K562 (cell line): ENCODE data around the gene BGN. TPM values are rescaled to one million over a fixed set of nuclear protein-coding genes. Genes with fewer than 3 reads are reported as not detected.

Source experiments
- ATAC-seq: fragments of 200-7000 bp; cut with Tn5 transposase; 3 replicates; pipeline ENCODE4 v1.9.1; 2020; ENCODE audit warnings: moderate library complexity
- BruUV-seq: library from RNA; stranded (reverse); fragments of 400-500 nt; replicated peaks from 2 replicates; lab custom pipeline; 2021; lab: Mats Ljungman, UMichigan
- CTCF ChIA-PET: fragments of 300-600 bp; formaldehyde crosslinking; extraction: SDS; loops from one replicate; lab custom pipeline; 2021; ENCODE audit warnings: low intra/inter-chr PET ratio; lab: Yijun Ruan, JAX
- POLR2A ChIA-PET: fragments of 300-600, 350-650 bp; sonication (Branson Sonifier 250); formaldehyde crosslinking; extraction: SDS; loops from one replicate; lab custom pipeline; 2021; ENCODE audit warnings: antibody characterized with exemption, inconsistent platforms; lab: Yijun Ruan, JAX
- DNase-seq, 4 experiments: peaks; one replicate each; pipeline versions ENCODE4 v3.0.0 to v3.0.0-alpha.2; 2011 to 2018; ENCODE audit warnings: low spot score in 3 of 4, mixed read lengths in 3 of 4; ENCODE audit errors: extremely low read depth in 1 of 4
- FAIRE-seq: peaks from 2 replicates; lab custom pipeline; 2011; peaks lifted over from hg19 to GRCh38; lab: Jason Lieb, UNC
- H2AFZ ChIP-seq: 2 replicates; pipeline ENCODE4 v1.6.0; 2011; ENCODE audit warnings: low read depth, low read length, control low read depth, inconsistent platforms
- H3K27ac ChIP-seq: fragments of 200-600 bp; 3 replicates; pipeline ENCODE4 v1.8.0; 2011; ENCODE audit warnings: low read depth, mild to moderate bottlenecking, control low read depth, inconsistent platforms, low read length, moderate library complexity, mixed read lengths; ENCODE audit errors: extremely low read depth
- H3K27me3 ChIP-seq, 2 experiments: fragments of 300-600 bp in 1 of 2; 2 replicates in 1 of 2; 3 replicates in 1 of 2; pipeline versions ENCODE4 v1.6.0 to v1.8.0; 2011; ENCODE audit warnings: inconsistent platforms in 2 of 2, low read length in 2 of 2, mild to moderate bottlenecking in 1 of 2, mixed read lengths in 1 of 2, moderate library complexity in 1 of 2; ENCODE audit not compliant: control insufficient read depth in 2 of 2, insufficient read depth in 2 of 2
- H3K36me3 ChIP-seq: fragments of 300-600 bp; 3 replicates; pipeline ENCODE4 v1.8.0; 2011; ENCODE audit warnings: mild to moderate bottlenecking, low read length, inconsistent platforms; ENCODE audit not compliant: control insufficient read depth, insufficient read depth
- H3K4me1 ChIP-seq, 2 experiments: fragments of 200-600 bp in 1 of 2; replicated peaks in 1 of 2; 2 replicates in 1 of 2; 3 replicates in 1 of 2; pipeline versions ENCODE4 v1.5.1 to v1.8.0; 2011; ENCODE audit warnings: inconsistent platforms in 2 of 2, low read length in 2 of 2, mild to moderate bottlenecking in 1 of 2, mixed read lengths in 1 of 2, moderate library complexity in 1 of 2; ENCODE audit not compliant: control insufficient read depth in 2 of 2, insufficient read depth in 2 of 2
- H3K4me2 ChIP-seq: 2 replicates; pipeline ENCODE4 v1.6.1; 2011; ENCODE audit warnings: low read length, control low read depth, inconsistent platforms, mixed read lengths; ENCODE audit not compliant: insufficient read depth
- H3K4me3 ChIP-seq: fragments of 200-600 bp; sonication (generic), shearing (Covaris generic); 2 replicates; pipeline ENCODE4 v1.5.1; 2016; ENCODE audit warnings: control low read depth, inconsistent platforms
- H3K79me2 ChIP-seq: fragments of 200-600 bp; 3 replicates; pipeline ENCODE4 v1.8.0; 2011; ENCODE audit warnings: low read length, inconsistent platforms; ENCODE audit not compliant: control insufficient read depth, insufficient read depth
- H3K9ac ChIP-seq, 2 experiments: 2 replicates each; pipeline versions ENCODE4 v1.6.0 to v1.6.1; 2011; ENCODE audit warnings: low read depth in 2 of 2, low read length in 2 of 2, control low read depth in 1 of 2, inconsistent platforms in 1 of 2, mild to moderate bottlenecking in 1 of 2, mixed read lengths in 1 of 2; ENCODE audit not compliant: insufficient read depth in 1 of 2
- H3K9me1 ChIP-seq: one replicate; pipeline ENCODE4 v1.6.0; 2011; ENCODE audit warnings: inconsistent platforms, mild to moderate bottlenecking, low read length, moderate library complexity; ENCODE audit not compliant: control insufficient read depth, insufficient read depth
- H3K9me3 ChIP-seq: replicated peaks from 2 replicates; pipeline ENCODE4 v1.5.1; 2011; ENCODE audit warnings: low read depth, low read length, inconsistent platforms; ENCODE audit not compliant: control insufficient read depth, insufficient read depth
- H4K20me1 ChIP-seq: replicated peaks from 2 replicates; pipeline ENCODE4 v1.6.1; 2011; ENCODE audit warnings: low read length, inconsistent platforms, mixed read lengths; ENCODE audit not compliant: control insufficient read depth, insufficient read depth
- NFIC ChIP-seq: fragments of 450-650 bp; IDR thresholded peaks from 2 replicates; pipeline ENCODE4 v1.6.1; 2017; ENCODE audit warnings: mild to moderate bottlenecking, inconsistent platforms
- WGBS: fragments of 100-300 bp; shearing (Covaris generic); methylation state at CpG from one replicate; pipeline ENCODE4 v1.1.6; 2016; ENCODE audit warnings: low coverage, mixed read lengths; ENCODE audit not compliant: insufficient coverage; ENCODE audit errors: missing lambda C conversion rate; 5-methylcytosine and 5-hydroxymethylcytosine counted together
- in situ Hi-C: fragments of 300-500 bp; cut with MboI; formaldehyde crosslinking; loops from 4 replicates; pipeline ENCODE4 v1.15.0; 2018; ENCODE audit warnings: inconsistent platforms, mixed read lengths
- intact Hi-C: fragments of 100-400 bp; cut with micrococcal nuclease; formaldehyde crosslinking; loops from 2 replicates; pipeline ENCODE4 v1.14.2; 2022
- polyA plus RNA-seq, 8 experiments: library from polyadenylated mRNA; depleted of rRNA in 4 of 8; stranded (reverse) in 5 of 8; unstranded in 3 of 8; fragments of >200 nt; fragmentation: Nextera tagmentation in 2 of 8; fragmentation: Illumina TruSeq in 1 of 8; extraction: Ambion mirVana in 2 of 8; extraction: Trizol in 1 of 8; gene quantifications; 2 replicates each; pipeline versions ENCODE4 v1.2.1 to v1.2.3, GENCODE V29; 2011 to 2014; ENCODE audit warnings: inconsistent platforms in 1 of 8, missing spikeins in 1 of 8
- total RNA-seq, 7 experiments: library from RNA; depleted of rRNA in 6 of 7; stranded (reverse); fragments of >200 nt in 6 of 7; fragmentation: Illumina TruSeq in 2 of 7; extraction: Trizol in 2 of 7; gene quantifications; 2 replicates each; pipeline versions ENCODE4 v1.2.1 to v1.2.3, GENCODE V29; 2011 to 2021; ENCODE audit warnings: low replicate concordance in 1 of 7
- TF ChIP-seq, protein P1 (sequence below): fragments of 450-650 bp; IDR thresholded peaks from one replicate; pipeline ENCODE4 v1.6.1; 2018; ENCODE audit warnings: mild to moderate bottlenecking, moderate library complexity; ENCODE audit not compliant: partially characterized antibody

The BGN gene
- total and polyA plus RNA-seq, 9 of the 15 experiments (the other 6 are each of a cell fraction or from before 2014, with no cell fraction given): 0.11 TPM; not detected in 8

- CTCF ChIA-PET: interaction anchor here (0.7 to 2.4 kb wide), 4 partner anchors 111 to 414 kb away, joined by 4 to 14 read pairs (median 10); no protein-coding TSS in a partner anchor
- no peaks in the 10 kb centered on the region for H3K79me2 ChIP-seq
- no peaks in the 10 kb centered on the region for H3K36me3 ChIP-seq
- TF ChIP-seq NFIC: no peak
- TF ChIP-seq, protein P1, sequence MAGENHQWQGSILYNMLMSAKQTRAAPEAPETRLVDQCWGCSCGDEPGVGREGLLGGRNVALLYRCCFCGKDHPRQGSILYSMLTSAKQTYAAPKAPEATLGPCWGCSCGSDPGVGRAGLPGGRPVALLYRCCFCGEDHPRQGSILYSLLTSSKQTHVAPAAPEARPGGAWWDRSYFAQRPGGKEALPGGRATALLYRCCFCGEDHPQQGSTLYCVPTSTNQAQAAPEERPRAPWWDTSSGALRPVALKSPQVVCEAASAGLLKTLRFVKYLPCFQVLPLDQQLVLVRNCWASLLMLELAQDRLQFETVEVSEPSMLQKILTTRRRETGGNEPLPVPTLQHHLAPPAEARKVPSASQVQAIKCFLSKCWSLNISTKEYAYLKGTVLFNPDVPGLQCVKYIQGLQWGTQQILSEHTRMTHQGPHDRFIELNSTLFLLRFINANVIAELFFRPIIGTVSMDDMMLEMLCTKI: no peak
- H3K4me2 ChIP-seq: no peak overlapping the region
- FAIRE-seq (no peak), DNase-seq (no peak), ATAC-seq (no peak)
- H2AFZ ChIP-seq: no peak overlapping the region
- no TSS peak for BruUV-seq
- no peaks in the 10 kb centered on the region for H3K9me3 ChIP-seq
- POLR2A ChIA-PET: no interaction called here
- no peak overlapping the region for H3K9ac ChIP-seq
- H3K4me1 ChIP-seq: peaks cover 0 to 41% of the 10 kb centered on the region in 2 experiments; a peak in 2 of 5 replicates
- no peak overlapping the region for H3K27ac ChIP-seq
- H4K20me1 ChIP-seq: 0 out of 2 replicates have a peak, but pooled peaks cover 4% of the 10 kb centered on the region
- 10% methylated on average over 14 of the region's 17 CpGs for WGBS
- peaks cover 0 to 59% of the 10 kb centered on the region in 2 experiments; a peak in 4 of 5 replicates for H3K27me3 ChIP-seq
- intact Hi-C loops (loop anchor here (5.0 kb wide), 2 partner anchors 109 to 129 kb away; partner anchors contain the start of gene DUSP9), in situ Hi-C loops (no loop called here)
- H3K4me3 ChIP-seq: no peak overlapping the region
- no peaks in the 10 kb centered on the region for H3K9me1 ChIP-seq
Observed at GRCh38 chrX:153538424-153538823, 43.6 kb downstream of the BGN start.
